ENCODE results near the gene KRTAP4-8.
"Not testable (repeated sequence)": the region's sequence is repeated elsewhere in the genome, so short reads cannot be mapped to it uniquely, and the experiment has no call there.

The KRTAP4-8 gene

DNA sequence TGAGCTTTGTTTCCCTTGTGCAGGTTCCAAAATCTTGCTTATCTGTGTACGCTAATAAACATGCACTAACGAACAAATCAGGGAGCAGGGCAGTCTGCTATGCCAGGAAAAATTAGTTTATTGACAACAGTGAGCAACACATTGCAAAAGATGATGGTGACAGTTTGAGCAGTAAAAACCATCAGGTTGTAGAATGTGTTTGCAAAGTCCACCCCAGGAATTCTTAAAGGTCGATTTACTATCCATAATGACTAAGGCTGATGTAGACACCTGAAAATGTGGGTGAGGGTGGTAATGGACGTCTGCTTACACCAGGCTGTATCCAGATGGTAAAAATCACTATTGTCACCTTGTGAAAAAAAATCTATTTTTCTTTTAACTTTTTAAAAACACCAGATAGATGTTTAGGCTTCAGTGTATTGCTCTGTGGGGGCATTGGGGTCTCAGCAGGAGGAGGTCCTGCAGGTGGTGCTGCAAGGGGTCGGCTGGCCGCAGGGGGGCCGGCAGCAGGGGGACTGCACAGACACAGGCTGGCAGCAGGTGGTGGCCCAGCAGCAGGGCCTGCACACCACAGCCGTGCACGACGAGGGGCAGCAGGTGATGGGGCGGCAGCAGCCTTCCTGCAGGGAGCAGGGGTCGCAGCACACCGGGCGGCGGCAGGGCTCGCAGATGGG, 32.8 kb downstream of the KRTAP4-8 start:
- ATAC-seq = not testable (repeated sequence)

GRCh38 chr17:41064301-41064700, 33.6 kb downstream of the KRTAP4-8 start:
- no peak for ATAC-seq
- DNase-seq = no peak

More for the DNA sequence above, 32.8 kb downstream of the KRTAP4-8 start:
- not testable (repeated sequence) for DNase-seq

GRCh38 chr17:41063449-41063848, 34.5 kb downstream of the KRTAP4-8 start:
- ATAC-seq (no peak), DNase-seq (no peak)

GRCh38 chr17:41061964-41062363, 36.0 kb downstream of the KRTAP4-8 start:
- no peak for DNase-seq
- ATAC-seq = no peak

- DNase-seq (no peak), ATAC-seq (no peak)
Observed at GRCh38 chr17:41060052-41060604, 37.8 kb downstream of the KRTAP4-8 start, which contains the start of gene KRTAP2-3. KRTAP2-3 (minus strand) TSS chr17:41060114; CDS start chr17:41060050, 64 bp downstream.

GRCh38 chr17:41059276-41060051, 38.5 kb downstream of the KRTAP4-8 start:
- not testable (repeated sequence) for DNase-seq, ATAC-seq

- ATAC-seq = no peak
- DNase-seq = no peak
Observed at GRCh38 chr17:41058741-41059140, 39.2 kb downstream of the KRTAP4-8 start.

- ATAC-seq = no peak
- DNase-seq = no peak
Observed at GRCh38 chr17:41057547-41057946, 40.4 kb downstream of the KRTAP4-8 start.

GRCh38 chr17:41055130-41055529, 42.8 kb downstream of the KRTAP4-8 start, which contains the start of gene KRTAP2-2:
KRTAP2-2 (minus strand) TSS chr17:41055230; CDS start chr17:41055211, 19 bp downstream.
- not testable (repeated sequence) for ATAC-seq, DNase-seq

GRCh38 chr17:41054556-41054955, 43.4 kb downstream of the KRTAP4-8 start:
- DNase-seq, ATAC-seq: not testable (repeated sequence)

DNA sequence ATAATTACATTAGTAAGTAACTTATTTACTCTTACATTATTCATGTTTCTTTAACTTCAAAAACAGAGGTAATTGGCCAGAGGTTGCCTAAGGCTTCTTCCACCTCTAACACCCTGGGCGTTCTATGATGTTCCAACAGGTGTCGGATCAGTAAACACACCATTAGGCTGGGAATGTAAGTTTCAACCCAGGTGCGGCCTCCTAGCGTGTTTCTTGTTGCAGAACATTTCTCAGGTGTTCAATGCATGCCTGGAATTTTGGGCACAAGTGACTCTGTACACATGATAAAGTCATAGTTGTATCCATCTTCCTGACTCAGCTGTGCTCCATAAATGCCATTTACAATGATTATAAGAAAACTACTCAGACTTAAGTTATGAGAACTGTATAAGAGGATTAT, 43.9 kb downstream of the KRTAP4-8 start:
- DNase-seq (no peak), ATAC-seq (no peak)

- ATAC-seq = no peak
- no peak for DNase-seq
Observed at GRCh38 chr17:41052566-41052965, 45.4 kb downstream of the KRTAP4-8 start.

DNA sequence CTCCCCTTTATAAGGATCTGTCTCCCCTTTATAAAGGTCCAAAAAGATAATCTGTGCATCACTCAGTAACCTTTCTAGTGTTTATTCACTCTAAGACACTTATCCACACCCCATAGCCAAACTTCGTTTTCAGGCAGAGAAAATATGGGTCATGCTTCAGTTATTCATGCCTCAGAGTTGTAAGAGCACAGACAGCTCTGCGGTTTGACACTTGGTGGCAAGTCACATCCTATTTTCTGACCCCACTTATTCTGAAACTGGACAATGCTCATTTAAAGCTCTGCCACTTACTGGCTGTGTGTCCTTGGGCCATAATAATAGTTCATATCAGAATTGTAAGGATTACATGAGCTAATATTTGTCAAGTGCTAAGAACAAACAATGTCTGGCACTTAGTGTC, 48.8 kb downstream of the KRTAP4-8 start:
- ATAC-seq = no peak

GRCh38 chr17:41048441-41048840, 49.5 kb downstream of the KRTAP4-8 start:
- DNase-seq = no peak
- ATAC-seq = no peak

More for the DNA sequence above, 48.8 kb downstream of the KRTAP4-8 start:
- no peak for DNase-seq
